Measurements from ENCODE around the gene HAPSTR1. TPM values are rescaled to one million over a fixed set of nuclear protein-coding genes. Genes with fewer than 3 reads are reported as not detected.
"Not testable (repeated sequence)": the region's sequence is repeated elsewhere in the genome, so short reads cannot be mapped to it uniquely, and the experiment has no call there.

Gene HAPSTR1, protein sequence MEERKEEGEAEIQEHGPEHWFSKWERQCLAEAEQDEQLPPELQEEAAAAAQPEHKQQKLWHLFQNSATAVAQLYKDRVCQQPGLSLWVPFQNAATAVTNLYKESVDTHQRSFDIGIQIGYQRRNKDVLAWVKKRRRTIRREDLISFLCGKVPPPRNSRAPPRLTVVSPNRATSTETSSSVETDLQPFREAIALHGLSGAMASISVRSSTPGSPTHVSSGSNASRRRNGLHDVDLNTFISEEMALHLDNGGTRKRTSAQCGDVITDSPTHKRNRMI
- 77.6 and 86.3 TPM in 2 replicates for total RNA-seq (ENCODE audit: low replicate concordance)

DNA sequence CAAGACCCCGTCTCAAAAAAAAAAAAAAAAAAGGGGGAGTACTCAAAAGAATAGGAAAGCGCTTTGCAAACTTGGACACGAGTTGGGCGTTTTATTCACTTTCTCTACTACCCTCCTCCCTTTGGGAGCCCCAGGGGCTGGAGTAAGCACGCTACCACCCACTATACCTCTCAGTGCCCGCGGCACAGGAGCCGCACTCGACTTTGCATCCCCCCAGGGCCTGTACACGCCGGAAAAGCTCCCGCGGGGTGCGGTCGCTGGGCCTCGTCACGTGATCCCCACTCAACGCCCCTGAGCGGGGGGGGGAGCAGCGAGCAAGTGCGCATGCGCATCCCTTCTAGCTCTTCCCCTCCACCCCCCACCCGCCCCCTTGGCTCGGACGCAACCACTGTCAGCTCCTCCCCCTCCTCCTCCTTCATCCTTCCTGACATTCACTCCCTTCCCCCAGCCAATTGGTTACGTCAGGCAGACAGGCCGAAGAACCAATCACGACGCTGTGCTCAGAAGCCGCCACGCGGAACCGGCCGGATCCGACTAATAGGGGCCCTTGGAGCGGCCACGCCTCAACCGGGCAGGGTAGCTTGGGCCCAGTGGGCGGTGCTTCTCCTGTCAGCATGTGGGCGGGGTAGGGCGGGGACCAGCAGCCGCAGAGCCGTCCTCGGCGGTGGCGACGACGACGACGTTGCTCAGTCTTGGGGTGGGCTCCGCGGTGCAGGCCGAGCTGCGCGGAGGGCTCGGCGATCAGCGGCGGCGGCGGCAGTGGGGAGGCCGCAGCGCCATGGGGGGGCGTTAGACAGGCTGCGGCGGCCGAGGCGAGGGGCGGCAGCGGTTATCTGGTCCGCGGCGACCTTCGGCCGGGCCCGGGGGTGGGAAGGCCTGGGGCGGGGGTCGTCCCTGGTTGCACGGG lies at the start of gene HAPSTR1:
Gene HAPSTR1 (plus strand): TSS at position 685 of the 907 bp plus-strand sequence. CDS start 401 bp downstream, outside the sequence.
- H3K4me3 ChIP-seq (ENCODE audit: low read depth, low read length) = peak within 1 kb of the TSS; percentile 93
- TF ChIP-seq, protein P1, sequence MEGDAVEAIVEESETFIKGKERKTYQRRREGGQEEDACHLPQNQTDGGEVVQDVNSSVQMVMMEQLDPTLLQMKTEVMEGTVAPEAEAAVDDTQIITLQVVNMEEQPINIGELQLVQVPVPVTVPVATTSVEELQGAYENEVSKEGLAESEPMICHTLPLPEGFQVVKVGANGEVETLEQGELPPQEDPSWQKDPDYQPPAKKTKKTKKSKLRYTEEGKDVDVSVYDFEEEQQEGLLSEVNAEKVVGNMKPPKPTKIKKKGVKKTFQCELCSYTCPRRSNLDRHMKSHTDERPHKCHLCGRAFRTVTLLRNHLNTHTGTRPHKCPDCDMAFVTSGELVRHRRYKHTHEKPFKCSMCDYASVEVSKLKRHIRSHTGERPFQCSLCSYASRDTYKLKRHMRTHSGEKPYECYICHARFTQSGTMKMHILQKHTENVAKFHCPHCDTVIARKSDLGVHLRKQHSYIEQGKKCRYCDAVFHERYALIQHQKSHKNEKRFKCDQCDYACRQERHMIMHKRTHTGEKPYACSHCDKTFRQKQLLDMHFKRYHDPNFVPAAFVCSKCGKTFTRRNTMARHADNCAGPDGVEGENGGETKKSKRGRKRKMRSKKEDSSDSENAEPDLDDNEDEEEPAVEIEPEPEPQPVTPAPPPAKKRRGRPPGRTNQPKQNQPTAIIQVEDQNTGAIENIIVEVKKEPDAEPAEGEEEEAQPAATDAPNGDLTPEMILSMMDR (IDR thresholded peaks at IDR 0.05; ENCODE audit: insufficient read depth, low read length) = no peak
- DNase-seq (ENCODE audit: low read depth) = peak; percentile 100

DNA sequence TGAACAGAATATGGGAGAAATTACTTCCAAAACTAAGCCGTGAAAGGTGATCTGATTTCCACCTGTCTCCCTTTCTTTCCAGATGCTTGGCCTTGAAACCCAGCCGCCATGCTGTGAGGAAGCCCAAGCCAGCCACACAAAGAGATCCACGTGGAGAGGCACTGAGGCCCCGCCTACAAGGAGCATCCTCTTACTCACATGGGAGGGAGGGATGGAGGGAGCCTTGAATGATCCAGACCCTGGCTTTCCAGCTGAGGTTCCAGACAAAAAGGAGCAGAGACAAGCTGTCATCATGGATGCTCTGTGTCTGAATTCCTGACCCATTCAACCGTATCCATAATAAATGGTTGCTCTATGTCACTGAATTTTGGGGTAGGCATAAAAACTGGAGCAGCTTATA lies 48.9 kb upstream of the HAPSTR1 start:
- TF ChIP-seq, protein P1 (IDR thresholded peaks at IDR 0.05; ENCODE audit: insufficient read depth, low read length) = no peak
- no peak for DNase-seq (ENCODE audit: low read depth)
- H3K4me3 ChIP-seq (ENCODE audit: low read depth, low read length) = no peak overlapping the region

DNA sequence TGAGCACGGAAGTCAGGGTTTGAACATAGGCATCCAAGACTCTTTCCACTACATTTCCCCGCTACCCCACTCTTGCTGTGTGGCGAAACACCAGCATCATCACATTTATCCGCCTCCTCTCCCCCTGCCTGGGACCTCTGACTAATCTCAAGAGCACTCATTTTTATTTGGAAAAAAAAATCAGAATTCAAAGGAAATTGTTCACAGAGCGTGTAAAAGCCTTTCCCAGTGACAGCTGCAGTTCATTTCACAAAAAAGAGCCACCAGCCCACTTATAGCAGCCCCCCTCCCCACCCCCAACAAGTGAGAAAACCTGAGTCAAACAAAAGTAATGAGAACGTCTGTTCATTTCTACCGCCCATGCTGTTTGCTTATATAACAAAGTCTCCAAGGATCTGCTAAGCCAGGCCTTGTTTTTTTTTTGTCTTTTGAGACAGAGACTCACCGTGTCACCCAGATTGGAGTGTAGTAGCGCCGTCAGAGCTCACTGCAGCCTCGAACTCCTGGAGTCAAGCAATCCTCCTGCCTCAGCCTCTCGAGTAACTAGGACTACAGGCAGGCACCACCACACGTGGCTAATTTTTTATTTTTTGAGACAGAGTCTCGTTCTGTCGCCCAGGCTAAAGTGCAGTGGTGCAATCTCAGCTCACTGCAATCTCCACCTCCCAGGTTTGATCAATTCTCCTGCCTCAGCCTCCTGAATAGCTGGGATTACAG lies 48.3 kb upstream of the HAPSTR1 start:
- H3K4me3 ChIP-seq (ENCODE audit: low read depth, low read length) = no peak overlapping the region
- peak; percentile 59 for DNase-seq (ENCODE audit: low read depth)
- TF ChIP-seq, protein P1 (IDR thresholded peaks at IDR 0.05; ENCODE audit: insufficient read depth, low read length) = no peak

DNA sequence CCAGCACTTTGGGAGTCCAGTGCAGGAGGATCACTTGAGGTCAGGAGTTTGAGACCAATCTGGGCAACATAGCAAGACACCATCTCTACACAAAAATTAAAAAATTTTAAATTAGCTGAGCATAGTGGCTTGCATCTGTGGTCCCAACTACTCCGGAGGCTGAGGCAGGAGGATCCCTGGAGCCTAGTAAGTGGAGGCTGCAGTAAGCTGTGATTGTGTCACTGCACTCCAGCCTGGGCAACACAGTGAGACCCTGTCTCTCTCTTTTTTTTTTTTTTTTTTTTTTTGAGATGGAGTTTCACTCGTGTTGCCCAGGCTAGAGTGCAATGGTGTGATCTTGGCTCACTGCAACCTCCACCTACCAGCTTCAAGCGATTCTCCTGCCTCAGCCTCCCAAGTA lies 45.9 kb upstream of the HAPSTR1 start:
- H3K4me3 ChIP-seq (ENCODE audit: low read depth, low read length); DNase-seq (ENCODE audit: low read depth): not testable (repeated sequence)

DNA sequence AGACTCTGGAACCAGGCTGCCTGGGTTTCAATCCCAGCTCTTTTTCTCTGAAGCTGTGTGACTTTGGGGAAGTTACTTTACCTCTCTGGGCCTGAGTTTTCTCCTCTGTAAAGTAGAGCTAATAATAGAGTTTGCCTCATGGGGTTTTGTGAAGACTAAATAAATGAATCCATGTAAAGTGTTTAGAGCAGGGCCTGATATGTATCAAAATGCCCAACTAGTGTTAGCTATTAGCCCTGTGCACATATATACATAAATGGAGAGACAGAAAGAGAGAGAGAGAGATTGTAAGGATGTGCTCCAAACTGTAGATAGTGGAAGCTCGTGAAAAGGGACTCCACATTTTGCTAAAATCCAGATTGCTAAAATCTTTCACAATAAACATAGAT lies 44.8 kb upstream of the HAPSTR1 start:
- no peak for DNase-seq (ENCODE audit: low read depth)
- H3K4me3 ChIP-seq (ENCODE audit: low read depth, low read length) = no peak overlapping the region
- TF ChIP-seq, protein P1 (IDR thresholded peaks at IDR 0.05; ENCODE audit: insufficient read depth, low read length) = no peak

DNA sequence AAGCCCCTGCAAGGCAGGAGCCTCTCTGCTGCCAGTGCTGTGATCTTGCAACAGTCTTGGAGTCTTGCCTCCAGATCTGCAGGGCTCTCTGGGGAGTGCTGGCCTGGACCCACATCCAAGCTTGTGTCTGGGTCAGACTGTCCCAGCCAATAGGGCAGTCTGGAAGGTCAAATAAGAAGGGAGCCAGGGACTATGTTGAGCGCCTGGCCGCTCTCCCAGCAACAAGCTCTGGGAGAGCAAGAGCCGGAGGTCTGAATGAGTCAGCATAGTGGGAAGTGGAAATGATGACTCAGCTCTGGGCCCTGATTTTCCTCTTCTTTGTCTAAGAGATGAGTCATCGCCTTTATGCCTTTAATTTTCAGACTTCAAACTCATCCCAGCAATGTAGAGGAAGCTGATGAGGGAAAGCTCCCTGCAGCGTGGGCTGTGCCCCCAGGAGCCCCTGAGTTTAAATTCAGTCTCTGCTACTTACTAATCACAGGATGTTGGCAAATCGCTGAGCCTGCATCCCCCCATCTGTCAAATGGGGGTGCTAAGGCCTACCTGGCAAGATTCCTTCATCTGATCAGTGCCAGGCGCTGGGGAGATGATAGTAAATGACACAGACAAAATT lies 43.6 kb upstream of the HAPSTR1 start:
- no peak overlapping the region for H3K4me3 ChIP-seq (ENCODE audit: low read depth, low read length)
- DNase-seq (ENCODE audit: low read depth) = peak; percentile 100
- TF ChIP-seq, protein P1 (IDR thresholded peaks at IDR 0.05; ENCODE audit: insufficient read depth, low read length) = no peak

All from fibroblast of the aortic adventitia (primary cell).